Endothelial cell of umbilical vein (primary cell): ENCODE results near the gene HSPA9. TPM values are rescaled to one million over a fixed set of nuclear protein-coding genes. Genes with fewer than 3 reads are reported as not detected.

ENCODE experiments used
- BruUV-seq: library from RNA; stranded (reverse); fragments of 400-500 nt; replicated peaks from 2 replicates; lab custom pipeline; 2021; lab: Mats Ljungman, UMichigan
- CTCF ChIA-PET: fragments of 300-600, 350-600 bp; sonication (Branson Sonifier 250); formaldehyde crosslinking; loops from one replicate; lab custom pipeline; 2021; ENCODE audit warnings: antibody characterized with exemption, inconsistent platforms; lab: Charles Lee
- POLR2A ChIA-PET: fragments of 300-600, 350-600 bp; sonication (Branson Sonifier 250); formaldehyde crosslinking; loops from one replicate; lab custom pipeline; 2021; ENCODE audit warnings: antibody characterized with exemption, inconsistent platforms; lab: Charles Lee
- DNase-seq: peaks from one replicate; pipeline ENCODE4 v3.0.0-alpha.2; 2011; ENCODE audit warnings: low read depth, low spot score
- FAIRE-seq: peaks from 2 replicates; lab custom pipeline; 2011; peaks lifted over from hg19 to GRCh38; lab: Jason Lieb, UNC
- H2AFZ ChIP-seq: 2 replicates; pipeline ENCODE4 v1.6.0; 2012; ENCODE audit warnings: low read depth, low read length, control low read depth, inconsistent platforms
- H3K27ac ChIP-seq: 2 replicates; pipeline ENCODE4 v1.5.1; 2011; ENCODE audit warnings: low read depth, mild to moderate bottlenecking, control low read depth, low read length, moderate library complexity; ENCODE audit not compliant: insufficient read depth
- H3K27me3 ChIP-seq, 2 experiments: 2 replicates each; pipeline versions ENCODE4 v1.6.0 to v1.6.1; 2011; ENCODE audit warnings: low read length in 2 of 2, mixed read lengths in 1 of 2; ENCODE audit not compliant: control insufficient read depth in 2 of 2, insufficient read depth in 2 of 2
- H3K36me3 ChIP-seq, 2 experiments: 2 replicates in 1 of 2; 3 replicates in 1 of 2; pipeline ENCODE4 v1.5.1; 2011; ENCODE audit warnings: low read length in 2 of 2, mild to moderate bottlenecking in 1 of 2, moderate library complexity in 1 of 2; ENCODE audit not compliant: control insufficient read depth in 2 of 2, insufficient read depth in 2 of 2; ENCODE audit errors: extremely low read depth in 1 of 2
- H3K4me1 ChIP-seq: 3 replicates; pipeline ENCODE4 v1.5.1; 2011; ENCODE audit warnings: mild to moderate bottlenecking, low read length; ENCODE audit not compliant: control insufficient read depth, insufficient read depth; ENCODE audit errors: extremely low read depth
- H3K4me2 ChIP-seq: 2 replicates; pipeline ENCODE4 v1.6.1; 2011; ENCODE audit warnings: low read length, control low read depth, mixed read lengths; ENCODE audit not compliant: insufficient read depth
- H3K4me3 ChIP-seq, 3 experiments: fragments of 200-600 bp in 1 of 3; sonication (generic), shearing (Covaris generic) in 1 of 3; replicated peaks in 1 of 3; 2 replicates each; pipeline ENCODE4 v1.5.1; 2011 to 2016; ENCODE audit warnings: control low read depth in 3 of 3, low read length in 3 of 3, mild to moderate bottlenecking in 2 of 3, inconsistent platforms in 1 of 3, low read depth in 1 of 3, moderate library complexity in 1 of 3; ENCODE audit not compliant: insufficient read depth in 1 of 3
- H3K79me2 ChIP-seq: 2 replicates; pipeline ENCODE4 v1.6.0; 2012; ENCODE audit warnings: low read length, inconsistent platforms; ENCODE audit not compliant: control insufficient read depth, insufficient read depth
- H3K9ac ChIP-seq: replicated peaks from 2 replicates; pipeline ENCODE3; 2011; ENCODE audit warnings: low read length, control low read depth; ENCODE audit not compliant: insufficient read depth; ENCODE audit errors: extremely low read depth
- H3K9me1 ChIP-seq: replicated peaks from 3 replicates; pipeline ENCODE4 v1.6.0; 2011; ENCODE audit warnings: mild to moderate bottlenecking, low read length; ENCODE audit not compliant: control insufficient read depth, insufficient read depth; ENCODE audit errors: extremely low read depth
- H3K9me3 ChIP-seq: replicated peaks from 2 replicates; pipeline ENCODE4 v1.5.1; 2012; ENCODE audit warnings: low read length, inconsistent platforms; ENCODE audit not compliant: control insufficient read depth, insufficient read depth
- H4K20me1 ChIP-seq: replicated peaks from 2 replicates; pipeline ENCODE3; 2011; ENCODE audit warnings: mild to moderate bottlenecking, low read length; ENCODE audit not compliant: control insufficient read depth, insufficient read depth; ENCODE audit errors: extremely low read depth
- EZH2 ChIP-seq: IDR thresholded peaks from 2 replicates; pipeline ENCODE4 v1.6.1; 2012; ENCODE audit warnings: borderline replicate concordance, low read depth, mild to moderate bottlenecking, moderate library complexity, low read length, inconsistent platforms; ENCODE audit not compliant: severe bottlenecking
- FOS ChIP-seq: IDR thresholded peaks from 2 replicates; pipeline ENCODE4 v1.6.1; 2011; ENCODE audit warnings: mild to moderate bottlenecking, low read length, moderate library complexity, borderline replicate concordance; ENCODE audit not compliant: insufficient read depth
- JUN ChIP-seq: IDR thresholded peaks from 2 replicates; pipeline ENCODE4 v1.6.1; 2011; ENCODE audit warnings: borderline replicate concordance, low read depth; ENCODE audit not compliant: insufficient read length, insufficient read depth
- MYC ChIP-seq: IDR thresholded peaks from one replicate; pipeline ENCODE4 v1.6.1; 2011; ENCODE audit warnings: mild to moderate bottlenecking, low read depth, low read length
- POLR2A ChIP-seq: IDR thresholded peaks from 2 replicates; pipeline ENCODE4 v1.6.1; 2012; ENCODE audit warnings: low read depth, mild to moderate bottlenecking, control low read depth, low read length
- POLR2AphosphoS5 ChIP-seq: IDR thresholded peaks from 2 replicates; pipeline ENCODE4 v1.6.1; 2012; ENCODE audit warnings: low read depth, mild to moderate bottlenecking, control low read depth, low read length, moderate library complexity; ENCODE audit not compliant: insufficient read depth
- dilution Hi-C: fragments of 300-500 bp; cut with MboI; formaldehyde crosslinking; loops from one replicate; pipeline ENCODE4 v1.15.0; 2019; ENCODE audit warnings: low sequenced_read_pairs; ENCODE audit not compliant: extremely low pct_ligation_motif_present
- intact Hi-C: fragments of 100-400 bp; cut with micrococcal nuclease; formaldehyde crosslinking; loops from one replicate; pipeline ENCODE4 v1.10.0; 2022
- polyA plus RNA-seq, 4 experiments: library from polyadenylated mRNA; depleted of rRNA in 3 of 4; stranded (reverse) in 3 of 4; unstranded in 1 of 4; fragments of >200 nt; gene quantifications; 2 replicates each; pipeline versions ENCODE4 v1.2.1 to v1.2.3, GENCODE V29; 2011 to 2012; ENCODE audit warnings: missing spikeins in 1 of 4
- total RNA-seq: library from RNA; stranded (reverse); gene quantifications from 2 replicates; pipeline ENCODE4 v1.2.3, GENCODE V29; 2021
- TF ChIP-seq, protein P1 (sequence below): IDR thresholded peaks from 2 replicates; pipeline ENCODE4 v1.6.1; 2011; ENCODE audit not compliant: insufficient read depth, insufficient read length
- TF ChIP-seq, protein P2 (sequence below), 2 donors: IDR thresholded peaks; 1 replicate in 1 of 2; 2 replicates in 1 of 2; pipeline ENCODE4 v1.5.1; 2011; ENCODE audit warnings: low read length in 2 of 2, mild to moderate bottlenecking in 2 of 2, moderate library complexity in 2 of 2, control low read depth in 1 of 2, inconsistent platforms in 1 of 2, low read depth in 1 of 2; ENCODE audit not compliant: insufficient read depth in 1 of 2; ENCODE audit errors: extremely low read depth in 1 of 2

The HSPA9 gene
- total and polyA plus RNA-seq, 2 donors (not counting 3 experiments of a cell fraction or from before 2014, with no cell fraction given), result 99.6 to 192 TPM

- H3K27me3 ChIP-seq, result no peaks in the 10 kb centered on the region
- ChIA-PET POLR2A (interaction anchor here (0.6 kb wide), 1 partner anchor 11 kb away, joined by 7 read pairs; no protein-coding TSS in a partner anchor), CTCF (no interaction called here)
- intact Hi-C loops, result no loop called here
- H3K36me3 ChIP-seq, result peaks cover 40 to 46% of the 10 kb centered on the region in 2 experiments
- H3K9ac ChIP-seq, result no peak overlapping the region
- H3K4me1 ChIP-seq, result no peaks in the 10 kb centered on the region
- no peak for FAIRE-seq
- TF ChIP-seq, protein P1, sequence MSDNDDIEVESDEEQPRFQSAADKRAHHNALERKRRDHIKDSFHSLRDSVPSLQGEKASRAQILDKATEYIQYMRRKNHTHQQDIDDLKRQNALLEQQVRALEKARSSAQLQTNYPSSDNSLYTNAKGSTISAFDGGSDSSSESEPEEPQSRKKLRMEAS, result no peak
- no peak for TF ChIP-seq FOS
- TF ChIP-seq, protein P2, sequence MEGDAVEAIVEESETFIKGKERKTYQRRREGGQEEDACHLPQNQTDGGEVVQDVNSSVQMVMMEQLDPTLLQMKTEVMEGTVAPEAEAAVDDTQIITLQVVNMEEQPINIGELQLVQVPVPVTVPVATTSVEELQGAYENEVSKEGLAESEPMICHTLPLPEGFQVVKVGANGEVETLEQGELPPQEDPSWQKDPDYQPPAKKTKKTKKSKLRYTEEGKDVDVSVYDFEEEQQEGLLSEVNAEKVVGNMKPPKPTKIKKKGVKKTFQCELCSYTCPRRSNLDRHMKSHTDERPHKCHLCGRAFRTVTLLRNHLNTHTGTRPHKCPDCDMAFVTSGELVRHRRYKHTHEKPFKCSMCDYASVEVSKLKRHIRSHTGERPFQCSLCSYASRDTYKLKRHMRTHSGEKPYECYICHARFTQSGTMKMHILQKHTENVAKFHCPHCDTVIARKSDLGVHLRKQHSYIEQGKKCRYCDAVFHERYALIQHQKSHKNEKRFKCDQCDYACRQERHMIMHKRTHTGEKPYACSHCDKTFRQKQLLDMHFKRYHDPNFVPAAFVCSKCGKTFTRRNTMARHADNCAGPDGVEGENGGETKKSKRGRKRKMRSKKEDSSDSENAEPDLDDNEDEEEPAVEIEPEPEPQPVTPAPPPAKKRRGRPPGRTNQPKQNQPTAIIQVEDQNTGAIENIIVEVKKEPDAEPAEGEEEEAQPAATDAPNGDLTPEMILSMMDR (IDR thresholded peaks at IDR 0.05; ENCODE audit: extremely low read depth in 1 of 2, insufficient read depth in 1 of 2, low read depth in 1 of 2, low read length in 2 of 2), result no peak
- no peak for TF ChIP-seq POLR2A
- dilution Hi-C loops, result no loop called here
- DNase-seq, result no peak
- H3K9me1 ChIP-seq, result no peaks in the 10 kb centered on the region
- no peak overlapping the region for H2AFZ ChIP-seq
- H3K79me2 ChIP-seq, result peaks cover 49% of the 10 kb centered on the region
- H3K4me3 ChIP-seq, result no peak overlapping the region
- no peak overlapping the region for H3K4me2 ChIP-seq
- H3K9me3 ChIP-seq, result no peaks in the 10 kb centered on the region
- no peak overlapping the region for H3K27ac ChIP-seq
- no TSS peak for BruUV-seq
- no peaks in the 10 kb centered on the region for H4K20me1 ChIP-seq
Measured at GRCh38 chr5:138564242-138564641, 11.0 kb downstream of the HSPA9 start.

DNA sequence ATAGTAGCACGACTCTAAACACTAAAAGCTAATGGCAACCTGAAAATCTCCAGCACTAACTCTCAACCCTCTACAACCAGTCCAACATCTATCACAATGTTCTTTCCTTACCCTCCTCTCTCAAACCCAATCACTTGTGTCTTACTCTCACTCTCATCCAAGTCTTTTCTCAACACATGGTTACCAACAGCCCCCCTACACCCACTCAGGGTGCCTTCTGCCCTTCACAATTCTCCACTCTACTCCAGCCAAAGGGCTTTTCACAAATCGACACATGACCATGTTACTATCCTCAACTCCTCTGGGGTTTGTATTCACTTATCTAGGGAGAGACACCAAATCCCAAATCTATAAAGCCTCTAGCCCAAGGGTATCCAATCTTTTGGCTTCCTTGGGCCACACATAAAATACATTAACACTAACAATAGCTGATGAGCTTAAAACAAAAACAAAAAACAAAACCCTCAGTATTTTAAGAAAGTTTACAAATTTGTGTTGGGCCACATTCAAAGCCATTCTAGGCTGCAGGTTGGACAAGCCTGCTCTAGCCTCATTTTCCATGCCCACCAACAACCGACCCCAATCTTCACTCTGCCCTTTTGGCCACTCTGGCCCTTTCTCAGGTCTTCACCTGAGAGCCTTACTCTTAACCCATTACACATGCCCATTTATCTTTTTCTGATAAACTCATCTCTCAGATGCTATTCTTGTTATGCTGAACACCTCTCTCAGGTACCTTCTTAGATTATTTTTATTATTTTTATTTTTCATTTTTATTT, 11.7 kb downstream of the HSPA9 start:
- Histone ChIP-seq H2AFZ (no peak overlapping the region), H3K27me3 (no peaks in the 10 kb centered on the region), H3K9me3 (no peaks in the 10 kb centered on the region), H3K79me2 (peaks cover 52% of the 10 kb centered on the region), H3K27ac (no peak overlapping the region), H3K9me1 (no peaks in the 10 kb centered on the region), H3K9ac (no peak overlapping the region), H3K4me3 (no peak overlapping the region), H3K36me3 (peaks cover 40 to 45% of the 10 kb centered on the region in 2 experiments), H4K20me1 (peaks cover 3% of the 10 kb centered on the region), H3K4me2 (no peak overlapping the region), H3K4me1 (no peaks in the 10 kb centered on the region)
- FAIRE-seq (no peak), DNase-seq (no peak)
- CTCF ChIA-PET, result no interaction called here
- intact Hi-C loops (no loop called here), dilution Hi-C loops (no loop called here)
- BruUV-seq, result no TSS peak
- POLR2A ChIA-PET, result no interaction called here
- TF ChIP-seq JUN, result no peak
- no peak for TF ChIP-seq POLR2AphosphoS5
- no peak for TF ChIP-seq EZH2
- TF ChIP-seq, protein P2 (IDR thresholded peaks at IDR 0.05; ENCODE audit: extremely low read depth in 1 of 2, insufficient read depth in 1 of 2, low read depth in 1 of 2, low read length in 2 of 2), result no peak
- TF ChIP-seq FOS, result no peak
- no peak for TF ChIP-seq MYC
